Mucosa of descending colon (tissue), 3 donors: ENCODE results near the gene IGFL4. TPM values are rescaled to one million over a fixed set of nuclear protein-coding genes. Genes with fewer than 3 reads are reported as not detected.

Experiments used
- ATAC-seq: fragments of 200-7000 bp; cut with Tn5 transposase; one replicate; pipeline ENCODE4 v1.9.1; 2020; ENCODE audit warnings: mild to moderate bottlenecking, moderate library complexity
- DNase-seq, 3 donors: peaks; one replicate each; pipeline ENCODE4 v3.0.0-alpha.2; 2020
- H3K36me3 ChIP-seq: fragments of 200-600 bp; one replicate; pipeline ENCODE4 v1.8.0; 2021; ENCODE audit warnings: low read depth, mild to moderate bottlenecking
- H3K4me1 ChIP-seq: fragments of 200-600 bp; one replicate; pipeline ENCODE4 v1.8.0; 2021; ENCODE audit warnings: low read depth, mild to moderate bottlenecking
- H3K4me3 ChIP-seq: fragments of 200-600 bp; one replicate; pipeline ENCODE4 v1.8.0; 2021; ENCODE audit warnings: mild to moderate bottlenecking
- H3K9me3 ChIP-seq: fragments of 200-600 bp; one replicate; pipeline ENCODE4 v1.8.0; 2021; ENCODE audit warnings: mild to moderate bottlenecking
- CTCF ChIP-seq: fragments of 200-600 bp; IDR thresholded peaks from one replicate; pipeline ENCODE4 v1.8.0; 2022; ENCODE audit warnings: antibody characterized with exemption, mild to moderate bottlenecking
- intact Hi-C, 2 donors: fragments of 100-400 bp; cut with DNase I in 1 of 2; cut with micrococcal nuclease in 1 of 2; formaldehyde crosslinking; loops; one replicate each; pipeline versions ENCODE4 v1.11.0 to v1.11.1; 2022; cut with DNase I, micrococcal nuclease
- total RNA-seq, 3 donors: library from RNA; stranded (reverse); fragmentation: NEBNext Ultra II Directional in 2 of 3; extraction: Animal tissue kit (Norgen Biotek cat#: 25700) in 2 of 3; gene quantifications; one replicate each; pipeline versions ENCODE4 v1.2.1 to v1.2.4, GENCODE V29; 2021 to 2023
- donor health status: DM: no; HTN: no; CAD: no; lungs with moderate emphysema.
- donor health status: DM: no; HTN: no; CAD: no.
- donor health status: DM: no; HTN: yes; CAD: no.

Gene IGFL4
- total RNA-seq, 3 donors from 2014 or later = not detected

- intact Hi-C loops = loop anchor here in 1 of 2 donors (10.0 kb wide), 1 partner anchor 231 kb away; no protein-coding TSS in a partner anchor
- TF ChIP-seq CTCF = no peak
Observed at GRCh38 chr19:46033401-46033800, 7.4 kb downstream of the IGFL4 start.

GRCh38 chr19:46032597-46033025, 8.2 kb downstream of the IGFL4 start:
- no peak for TF ChIP-seq CTCF
- Histone ChIP-seq H3K9me3 (no peaks in the 10 kb centered on the region), H3K36me3 (no peaks in the 10 kb centered on the region), H3K4me3 (no peak overlapping the region), H3K4me1 (no peaks in the 10 kb centered on the region)
- DNase-seq (no peak), ATAC-seq (no peak)
- intact Hi-C loops = loop anchor here in 1 of 2 donors (10.0 kb wide), 1 partner anchor 232 kb away; no protein-coding TSS in a partner anchor

More at GRCh38 chr19:46033401-46033800, 7.4 kb downstream of the IGFL4 start:
- H3K4me3 ChIP-seq = no peak overlapping the region
- ATAC-seq (no peak), DNase-seq (no peak)
- no peaks in the 10 kb centered on the region for H3K9me3 ChIP-seq
- H3K4me1 ChIP-seq = no peaks in the 10 kb centered on the region
- H3K36me3 ChIP-seq = no peaks in the 10 kb centered on the region

GRCh38 chr19:46031781-46032596, 8.8 kb downstream of the IGFL4 start:
- H3K36me3 ChIP-seq = no peaks in the 10 kb centered on the region
- H3K9me3 ChIP-seq = no peaks in the 10 kb centered on the region
- no peak for DNase-seq
- no peak for ATAC-seq
- H3K4me1 ChIP-seq = no peaks in the 10 kb centered on the region
- H3K4me3 ChIP-seq = no peak overlapping the region
- TF ChIP-seq CTCF = no peak
- intact Hi-C loops = loop anchor here in 1 of 2 donors (10.0 kb wide), 1 partner anchor 233 kb away; no protein-coding TSS in a partner anchor

GRCh38 chr19:46030812-46031550, 9.8 kb downstream of the IGFL4 start:
- TF ChIP-seq CTCF = no peak
- DNase-seq = no peak
- Histone ChIP-seq H3K36me3 (no peaks in the 10 kb centered on the region), H3K4me1 (no peaks in the 10 kb centered on the region), H3K4me3 (no peak overlapping the region), H3K9me3 (no peaks in the 10 kb centered on the region)
- no peak for ATAC-seq
- intact Hi-C loops = loop anchor here in 1 of 2 donors (10.0 kb wide), 1 partner anchor 234 kb away; no protein-coding TSS in a partner anchor

- DNase-seq = no peak
- no peak for ATAC-seq
- TF ChIP-seq CTCF = no peak
- Histone ChIP-seq H3K4me1 (no peaks in the 10 kb centered on the region), H3K36me3 (no peaks in the 10 kb centered on the region), H3K4me3 (no peak overlapping the region), H3K9me3 (no peaks in the 10 kb centered on the region)
- intact Hi-C loops = loop anchor here (5.0 to 10.0 kb wide), 2 partner anchors 49 to 241 kb away; no protein-coding TSS in a partner anchor
Observed at GRCh38 chr19:46025835-46026234, 15.0 kb downstream of the IGFL4 start.
